GM21723 (cell line): ENCODE results near the gene POLR1B.
"Not testable (repeated sequence)": the region's sequence is repeated elsewhere in the genome, so short reads cannot be mapped to it uniquely, and the experiment has no call there.

Experiments used
- ATAC-seq: cut with Tn5 transposase; IDR thresholded peaks from one replicate; pipeline ENCODE4 v1.9.1; 2021; ENCODE audit warnings: mild to moderate bottlenecking, moderate library complexity; ENCODE audit not compliant: unreplicated experiment

POLR1B gene

DNA sequence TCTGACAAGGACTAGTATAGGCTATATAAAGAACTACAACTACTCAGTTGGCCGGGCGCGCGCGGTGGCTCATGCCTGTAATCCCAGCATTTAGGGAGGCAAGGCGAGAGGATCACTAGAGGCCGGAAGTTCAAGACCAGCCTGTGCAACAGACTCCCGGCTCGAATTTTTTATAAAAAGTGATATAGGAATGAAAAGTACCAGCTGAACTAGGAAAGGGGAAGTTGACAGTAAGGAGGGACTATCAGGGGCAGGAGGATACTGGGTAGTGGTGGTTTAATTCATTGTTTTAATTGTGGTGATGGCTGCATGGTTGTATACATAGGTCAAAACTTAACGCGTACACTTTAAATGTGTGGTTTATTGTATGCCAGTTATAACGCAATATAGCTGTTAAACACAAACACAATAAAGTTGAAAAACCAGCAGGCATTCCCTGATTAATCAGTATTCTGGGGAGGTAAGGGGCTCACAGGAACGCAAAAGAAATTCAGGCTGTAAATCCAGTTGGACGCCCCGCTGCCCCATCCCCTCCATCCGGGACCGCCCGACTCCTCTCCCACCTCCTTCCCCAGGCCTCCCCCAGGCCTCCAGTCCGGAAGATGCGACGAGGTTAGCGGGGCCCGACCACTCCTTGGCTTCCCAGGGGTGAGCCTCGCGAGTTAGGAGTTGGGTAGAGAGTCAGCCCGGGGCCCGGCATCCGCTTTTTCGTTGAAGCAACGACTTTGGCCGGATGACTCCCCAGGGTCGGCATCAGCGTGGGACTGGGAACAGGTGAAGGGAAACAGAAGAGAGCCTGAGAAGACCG lies 746 bp upstream of the POLR1B start:
- peak; percentile 59 for ATAC-seq

GRCh38 chr2:112542984-112543661 lies 858 bp downstream of the POLR1B start:
- ATAC-seq: no peak

GRCh38 chr2:112547333-112547732 lies 5.1 kb downstream of the POLR1B start:
- no peak for ATAC-seq

GRCh38 chr2:112548980-112549379 lies 6.7 kb downstream of the POLR1B start:
- ATAC-seq: no peak

GRCh38 chr2:112566104-112566503 lies 23.8 kb downstream of the POLR1B start:
- no peak for ATAC-seq

DNA sequence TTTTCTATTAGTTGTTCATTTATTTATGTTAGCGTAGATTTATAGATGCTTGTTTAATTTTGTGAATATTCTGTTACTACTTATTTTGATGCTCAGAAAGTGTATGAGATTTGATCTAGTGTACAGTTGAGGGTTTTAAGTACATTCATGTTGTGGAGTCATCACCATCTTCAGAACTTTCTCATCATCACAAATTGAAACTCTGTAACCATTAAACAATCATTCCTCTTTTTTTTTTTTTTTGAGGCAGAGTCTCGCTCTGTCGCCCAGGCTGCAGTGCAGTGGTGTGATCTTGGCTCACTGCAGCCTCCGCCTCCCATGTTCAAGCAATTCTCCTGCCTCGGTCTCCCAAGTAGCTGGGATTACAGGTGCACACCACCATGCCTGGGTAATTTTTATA lies 24.2 kb downstream of the POLR1B start:
- not testable (repeated sequence) for ATAC-seq

DNA sequence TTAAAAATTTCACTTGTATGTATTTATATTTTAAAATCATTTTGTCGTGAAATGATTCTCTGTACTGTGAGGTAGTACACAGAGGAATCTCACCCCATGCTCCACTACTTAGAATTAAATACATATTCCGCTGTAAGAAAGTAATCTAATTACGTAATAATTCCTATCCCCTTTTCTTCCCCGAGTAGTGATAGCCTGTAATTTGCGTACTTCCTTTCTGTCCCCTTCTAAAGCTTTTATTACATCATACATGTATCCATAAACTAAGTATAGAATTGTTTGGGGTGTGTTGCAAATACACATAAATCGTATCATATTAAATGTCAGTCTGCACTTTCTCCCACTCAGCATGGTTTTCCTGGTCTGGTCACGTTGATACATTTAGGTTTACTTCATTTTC lies 29.7 kb downstream of the POLR1B start:
- ATAC-seq: no peak

GRCh38 chr2:112577756-112578155 lies 35.5 kb downstream of the POLR1B start:
- no peak for ATAC-seq

DNA sequence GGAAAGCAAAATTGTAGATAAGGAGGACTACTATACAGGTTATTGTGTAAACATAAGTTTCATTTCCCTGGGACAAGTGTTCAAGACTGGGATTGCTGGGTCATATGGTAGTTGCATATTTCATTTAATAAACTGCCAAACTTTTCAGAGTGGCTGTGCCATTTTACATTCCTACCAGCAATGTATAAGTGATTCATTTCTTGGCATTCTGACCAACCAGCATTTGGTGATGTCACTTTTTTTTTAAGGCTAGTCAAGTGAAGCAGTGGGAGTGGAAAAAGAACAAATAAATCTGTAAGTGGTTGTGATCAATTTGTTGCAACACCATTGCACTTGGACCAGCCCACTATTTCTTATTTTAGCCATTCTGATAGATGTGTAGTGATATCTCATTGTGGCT lies 37.0 kb downstream of the POLR1B start:
- ATAC-seq: no peak

DNA sequence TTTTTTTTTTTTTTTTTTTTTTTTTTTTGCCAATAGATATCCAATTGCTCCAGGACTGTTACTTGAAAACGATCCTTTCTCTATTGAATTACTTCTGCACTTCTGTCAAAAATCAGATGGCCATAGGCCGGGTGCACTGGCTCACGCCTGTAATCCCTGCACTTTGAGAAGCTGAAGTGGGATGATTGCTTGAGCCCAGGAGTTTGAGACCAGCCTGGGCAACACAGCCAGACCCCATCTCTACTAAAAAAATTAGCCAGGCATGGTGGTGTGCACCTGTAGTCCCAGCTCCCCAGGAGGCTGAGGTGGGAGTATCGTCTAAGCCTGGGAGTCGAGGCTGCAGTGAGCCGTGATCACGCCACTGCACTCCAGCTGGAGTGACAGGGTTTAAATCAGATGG lies 37.8 kb downstream of the POLR1B start:
- no peak for ATAC-seq

GRCh38 chr2:112582314-112582746 lies 40.1 kb downstream of the POLR1B start:
- no peak for ATAC-seq

DNA sequence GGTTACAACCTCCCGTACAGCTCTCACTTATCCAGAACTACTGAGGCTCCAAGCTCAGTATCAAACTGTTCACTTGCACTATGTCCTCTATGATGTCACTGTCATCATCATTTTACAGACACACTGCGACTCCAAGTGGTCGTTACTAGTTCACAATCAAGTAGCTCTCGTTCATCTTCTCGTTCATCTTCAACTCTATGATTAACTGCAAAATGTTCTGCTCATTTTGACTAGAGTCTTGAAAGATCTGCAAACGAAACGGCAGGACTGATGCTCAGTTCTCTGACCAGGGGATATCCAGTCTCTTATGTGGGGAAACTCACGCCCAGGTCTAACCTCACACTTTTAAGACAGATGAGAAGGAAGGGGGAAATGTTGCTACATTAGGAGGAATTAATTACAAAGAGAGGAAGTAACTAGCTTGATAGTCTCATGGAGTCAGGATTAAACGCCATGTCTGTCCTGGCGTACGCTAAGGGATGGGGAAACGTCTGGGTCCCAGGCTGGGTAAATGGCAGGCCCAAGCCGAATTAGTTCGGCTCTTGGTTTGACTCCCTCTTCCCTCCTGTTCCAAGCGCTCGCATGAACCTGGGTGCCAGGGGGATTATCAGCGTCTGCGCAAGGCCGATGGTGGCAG lies 41.4 kb downstream of the POLR1B start:
- ATAC-seq: no peak

- peak; percentile 92 for ATAC-seq
Observed at GRCh38 chr2:112584134-112584890, 42.0 kb downstream of the POLR1B start, which contains the start of gene CHCHD5. Gene CHCHD5 (plus strand): TSS chr2:112584609. CDS start chr2:112584648, 39 bp downstream.

DNA sequence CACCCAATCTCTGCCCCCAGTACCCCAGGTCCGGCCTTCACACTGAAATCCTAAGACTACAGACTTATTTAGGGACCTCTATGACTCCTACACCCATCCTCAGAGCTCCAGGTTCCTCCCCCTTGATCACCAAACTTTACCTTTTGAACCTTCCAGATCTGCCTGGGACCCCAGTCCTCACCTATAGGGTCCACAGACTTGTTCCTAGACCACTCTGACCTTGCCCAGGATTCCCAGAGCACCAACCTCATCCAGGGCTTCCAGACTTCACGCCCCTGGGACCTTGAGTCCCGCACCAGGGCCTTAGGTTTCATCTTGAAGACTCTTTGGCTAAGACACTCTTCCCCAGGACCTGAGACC lies 42.6 kb downstream of the POLR1B start:
- ATAC-seq: no peak

DNA sequence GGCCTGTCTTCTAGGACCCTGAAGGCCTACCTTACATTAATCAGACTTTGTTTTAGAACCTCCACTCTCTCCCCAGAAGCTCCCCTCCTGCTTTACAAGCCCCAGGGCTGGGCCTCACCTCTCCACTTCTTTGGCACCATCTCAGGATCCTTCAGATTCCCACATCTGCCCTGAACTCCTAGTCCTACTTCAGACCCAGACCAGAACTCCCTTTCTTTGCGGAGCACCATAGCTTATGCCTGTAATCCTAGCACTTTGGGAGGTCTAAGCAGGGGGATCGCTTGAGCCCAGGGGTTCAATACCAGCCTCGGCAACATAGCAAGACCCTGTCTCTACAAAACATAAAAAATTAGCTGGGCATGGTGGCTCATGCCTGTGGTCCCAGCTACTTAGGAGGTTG lies 43.1 kb downstream of the POLR1B start:
- ATAC-seq: no peak

DNA sequence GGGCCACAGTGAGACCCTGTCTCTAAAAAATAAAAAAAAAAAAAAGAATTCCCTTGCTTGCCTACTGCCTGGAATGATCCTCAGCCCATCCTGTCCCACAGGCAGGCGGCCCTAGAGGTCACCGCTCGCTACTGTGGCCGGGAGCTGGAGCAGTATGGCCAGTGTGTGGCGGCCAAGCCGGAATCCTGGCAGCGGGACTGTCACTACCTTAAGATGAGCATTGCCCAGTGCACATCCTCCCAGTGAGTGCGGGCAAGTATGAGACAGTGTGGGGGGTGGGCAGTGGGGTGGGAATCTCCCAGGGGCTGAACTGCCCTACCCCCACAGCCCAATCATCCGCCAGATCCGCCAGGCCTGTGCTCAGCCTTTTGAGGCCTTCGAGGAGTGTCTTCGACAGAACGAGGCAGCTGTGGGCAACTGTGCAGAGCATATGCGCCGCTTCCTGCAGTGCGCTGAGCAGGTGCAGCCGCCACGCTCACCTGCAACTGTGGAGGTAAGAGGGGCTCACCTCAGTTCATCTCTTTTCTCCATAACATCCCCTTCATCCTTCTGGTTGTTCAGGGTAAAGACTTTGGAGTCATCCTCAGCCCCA lies 43.7 kb downstream of the POLR1B start:
- ATAC-seq: no peak

GRCh38 chr2:112588611-112589045 lies 46.4 kb downstream of the POLR1B start:
- ATAC-seq: no peak

DNA sequence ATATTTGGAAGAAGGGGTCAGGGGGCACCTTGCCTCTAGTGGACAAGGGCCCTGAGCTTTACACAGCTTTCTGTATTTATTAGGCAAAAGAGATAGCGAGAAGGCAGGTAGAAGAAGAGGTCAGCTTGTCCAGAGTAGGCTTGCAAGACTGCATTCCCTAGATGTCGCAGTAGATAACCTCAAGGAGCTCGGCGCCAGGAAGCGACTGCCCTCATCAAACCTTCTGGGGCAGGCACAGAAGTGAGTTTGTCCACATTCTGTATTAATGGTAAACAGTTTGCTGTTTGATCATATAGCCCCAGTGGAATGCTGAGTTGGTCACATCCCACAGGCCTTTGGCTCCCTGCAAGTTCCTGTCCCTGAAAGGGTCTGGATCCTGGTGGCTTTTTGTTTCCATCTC lies 49.1 kb downstream of the POLR1B start:
- no peak for ATAC-seq

DNA sequence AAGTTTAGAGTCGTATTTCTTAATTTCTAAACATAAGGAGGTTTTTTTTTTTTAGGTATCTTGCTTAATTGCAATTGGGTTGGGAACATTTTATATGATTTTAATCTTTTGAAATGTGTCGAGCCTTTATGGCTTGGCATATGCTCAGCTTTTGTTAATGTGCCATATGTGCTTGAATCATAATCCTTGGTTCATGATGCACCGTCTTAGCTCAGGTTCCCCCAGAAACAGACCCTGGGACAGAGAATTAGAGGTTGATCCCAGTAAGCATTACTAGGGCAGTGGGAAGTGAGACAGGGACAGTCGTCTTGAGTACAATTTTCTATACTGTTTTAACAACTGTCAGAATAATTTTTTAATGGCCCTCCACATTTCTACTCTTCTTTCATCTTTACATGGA lies 51.5 kb downstream of the POLR1B start:
- no peak for ATAC-seq

DNA sequence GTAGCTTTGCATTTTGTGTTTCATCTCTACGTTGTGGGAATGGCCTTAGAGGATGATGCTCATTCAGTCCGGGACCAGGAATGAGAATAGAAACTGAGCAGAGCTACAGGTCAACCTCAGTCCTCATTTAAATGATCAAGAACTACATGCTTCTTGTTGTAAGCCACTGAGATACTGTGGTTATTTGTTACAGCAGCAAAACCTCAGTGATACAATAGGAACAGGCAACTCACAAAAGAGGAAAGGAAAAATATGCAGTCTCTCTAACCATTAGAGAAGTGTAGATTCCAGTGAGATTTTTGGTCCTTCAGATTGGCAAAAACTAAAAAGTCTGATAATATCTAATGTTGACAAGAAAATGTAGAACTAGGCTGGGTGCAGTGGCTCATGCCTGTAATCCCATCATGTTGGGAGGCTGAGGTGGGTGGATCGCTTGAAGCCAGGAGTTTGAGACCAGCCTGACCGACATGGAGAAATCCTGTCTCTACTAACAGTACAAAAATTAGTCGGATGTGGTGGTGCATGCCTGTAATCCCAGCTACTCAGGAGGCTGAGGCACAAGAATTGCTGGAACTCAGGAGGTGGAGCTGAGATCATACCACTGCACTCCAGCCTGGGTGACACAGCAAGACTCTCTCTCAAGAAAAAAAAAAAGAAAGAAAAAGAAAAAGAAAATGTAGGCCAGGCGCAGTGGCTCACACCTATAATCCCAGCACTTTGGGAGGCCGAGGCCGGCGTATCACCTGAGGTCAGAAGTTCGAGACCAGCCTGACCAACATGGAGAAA lies 55.5 kb downstream of the POLR1B start:
- no peak for ATAC-seq
